Endothelial cell of umbilical vein (primary cell): ENCODE results near the gene VIM. TPM values are rescaled to one million over a fixed set of nuclear protein-coding genes. Genes with fewer than 3 reads are reported as not detected.

ENCODE experiments used
- BruUV-seq: library from RNA; stranded (reverse); fragments of 400-500 nt; replicated peaks from 2 replicates; lab custom pipeline; 2021; lab: Mats Ljungman, UMichigan
- CTCF ChIA-PET: fragments of 300-600, 350-600 bp; sonication (Branson Sonifier 250); formaldehyde crosslinking; loops from one replicate; lab custom pipeline; 2021; ENCODE audit warnings: antibody characterized with exemption, inconsistent platforms; lab: Charles Lee
- POLR2A ChIA-PET: fragments of 300-600, 350-600 bp; sonication (Branson Sonifier 250); formaldehyde crosslinking; loops from one replicate; lab custom pipeline; 2021; ENCODE audit warnings: antibody characterized with exemption, inconsistent platforms; lab: Charles Lee
- DNase-seq: peaks from one replicate; pipeline ENCODE4 v3.0.0-alpha.2; 2011; ENCODE audit warnings: low read depth, low spot score
- FAIRE-seq: peaks from 2 replicates; lab custom pipeline; 2011; peaks lifted over from hg19 to GRCh38; lab: Jason Lieb, UNC
- H2AFZ ChIP-seq: 2 replicates; pipeline ENCODE4 v1.6.0; 2012; ENCODE audit warnings: low read depth, low read length, control low read depth, inconsistent platforms
- H3K27ac ChIP-seq: 2 replicates; pipeline ENCODE4 v1.5.1; 2011; ENCODE audit warnings: low read depth, mild to moderate bottlenecking, control low read depth, low read length, moderate library complexity; ENCODE audit not compliant: insufficient read depth
- H3K27me3 ChIP-seq, 2 experiments: 2 replicates each; pipeline versions ENCODE4 v1.6.0 to v1.6.1; 2011; ENCODE audit warnings: low read length in 2 of 2, mixed read lengths in 1 of 2; ENCODE audit not compliant: control insufficient read depth in 2 of 2, insufficient read depth in 2 of 2
- H3K36me3 ChIP-seq, 2 experiments: 2 replicates in 1 of 2; 3 replicates in 1 of 2; pipeline ENCODE4 v1.5.1; 2011; ENCODE audit warnings: low read length in 2 of 2, mild to moderate bottlenecking in 1 of 2, moderate library complexity in 1 of 2; ENCODE audit not compliant: control insufficient read depth in 2 of 2, insufficient read depth in 2 of 2; ENCODE audit errors: extremely low read depth in 1 of 2
- H3K4me1 ChIP-seq: 3 replicates; pipeline ENCODE4 v1.5.1; 2011; ENCODE audit warnings: mild to moderate bottlenecking, low read length; ENCODE audit not compliant: control insufficient read depth, insufficient read depth; ENCODE audit errors: extremely low read depth
- H3K4me2 ChIP-seq: 2 replicates; pipeline ENCODE4 v1.6.1; 2011; ENCODE audit warnings: low read length, control low read depth, mixed read lengths; ENCODE audit not compliant: insufficient read depth
- H3K4me3 ChIP-seq, 3 experiments: fragments of 200-600 bp in 1 of 3; sonication (generic), shearing (Covaris generic) in 1 of 3; replicated peaks in 1 of 3; 2 replicates each; pipeline ENCODE4 v1.5.1; 2011 to 2016; ENCODE audit warnings: control low read depth in 3 of 3, low read length in 3 of 3, mild to moderate bottlenecking in 2 of 3, inconsistent platforms in 1 of 3, low read depth in 1 of 3, moderate library complexity in 1 of 3; ENCODE audit not compliant: insufficient read depth in 1 of 3
- H3K79me2 ChIP-seq: 2 replicates; pipeline ENCODE4 v1.6.0; 2012; ENCODE audit warnings: low read length, inconsistent platforms; ENCODE audit not compliant: control insufficient read depth, insufficient read depth
- H3K9ac ChIP-seq: replicated peaks from 2 replicates; pipeline ENCODE3; 2011; ENCODE audit warnings: low read length, control low read depth; ENCODE audit not compliant: insufficient read depth; ENCODE audit errors: extremely low read depth
- H3K9me1 ChIP-seq: replicated peaks from 3 replicates; pipeline ENCODE4 v1.6.0; 2011; ENCODE audit warnings: mild to moderate bottlenecking, low read length; ENCODE audit not compliant: control insufficient read depth, insufficient read depth; ENCODE audit errors: extremely low read depth
- H3K9me3 ChIP-seq: replicated peaks from 2 replicates; pipeline ENCODE4 v1.5.1; 2012; ENCODE audit warnings: low read length, inconsistent platforms; ENCODE audit not compliant: control insufficient read depth, insufficient read depth
- H4K20me1 ChIP-seq: replicated peaks from 2 replicates; pipeline ENCODE3; 2011; ENCODE audit warnings: mild to moderate bottlenecking, low read length; ENCODE audit not compliant: control insufficient read depth, insufficient read depth; ENCODE audit errors: extremely low read depth
- CTCF ChIP-seq, 2 donors: IDR thresholded peaks; 1 replicate in 1 of 2; 2 replicates in 1 of 2; pipeline ENCODE4 v1.5.1; 2011; ENCODE audit warnings: low read length in 2 of 2, mild to moderate bottlenecking in 2 of 2, moderate library complexity in 2 of 2, control low read depth in 1 of 2, inconsistent platforms in 1 of 2, low read depth in 1 of 2; ENCODE audit not compliant: insufficient read depth in 1 of 2; ENCODE audit errors: extremely low read depth in 1 of 2
- EZH2 ChIP-seq: IDR thresholded peaks from 2 replicates; pipeline ENCODE4 v1.6.1; 2012; ENCODE audit warnings: borderline replicate concordance, low read depth, mild to moderate bottlenecking, moderate library complexity, low read length, inconsistent platforms; ENCODE audit not compliant: severe bottlenecking
- FOS ChIP-seq: IDR thresholded peaks from 2 replicates; pipeline ENCODE4 v1.6.1; 2011; ENCODE audit warnings: mild to moderate bottlenecking, low read length, moderate library complexity, borderline replicate concordance; ENCODE audit not compliant: insufficient read depth
- MYC ChIP-seq: IDR thresholded peaks from one replicate; pipeline ENCODE4 v1.6.1; 2011; ENCODE audit warnings: mild to moderate bottlenecking, low read depth, low read length
- dilution Hi-C: fragments of 300-500 bp; cut with MboI; formaldehyde crosslinking; loops from one replicate; pipeline ENCODE4 v1.15.0; 2019; ENCODE audit warnings: low sequenced_read_pairs; ENCODE audit not compliant: extremely low pct_ligation_motif_present
- intact Hi-C: fragments of 100-400 bp; cut with micrococcal nuclease; formaldehyde crosslinking; loops from one replicate; pipeline ENCODE4 v1.10.0; 2022
- polyA plus RNA-seq, 4 experiments: library from polyadenylated mRNA; depleted of rRNA in 3 of 4; stranded (reverse) in 3 of 4; unstranded in 1 of 4; fragments of >200 nt; gene quantifications; 2 replicates each; pipeline versions ENCODE4 v1.2.1 to v1.2.3, GENCODE V29; 2011 to 2012; ENCODE audit warnings: missing spikeins in 1 of 4
- total RNA-seq: library from RNA; stranded (reverse); gene quantifications from 2 replicates; pipeline ENCODE4 v1.2.3, GENCODE V29; 2021

The VIM gene
- total and polyA plus RNA-seq, 2 donors (not counting 3 experiments of a cell fraction or from before 2014, with no cell fraction given) = 5,699 to 5,781 TPM

GRCh38 chr10:17257466-17258321 is 29.7 kb downstream of the VIM start:
- no peaks in the 10 kb centered on the region for H4K20me1 ChIP-seq
- H3K27ac ChIP-seq = peak overlapping the region; percentile 33
- DNase-seq (peak; percentile 80), FAIRE-seq (peak; percentile 93)
- ChIA-PET POLR2A (interaction anchor here (1.1 kb wide), 1 partner anchor 28 kb away, joined by 3 read pairs; no protein-coding TSS in a partner anchor), CTCF (interaction anchor here (0.9 to 3.8 kb wide), 13 partner anchors 8 to 429 kb away, joined by 3 to 17 read pairs (median 6); no protein-coding TSS in a partner anchor)
- H2AFZ ChIP-seq = peak overlapping the region; percentile 98
- H3K9me3 ChIP-seq = no peaks in the 10 kb centered on the region
- no peaks in the 10 kb centered on the region for H3K79me2 ChIP-seq
- dilution Hi-C loops (no loop called here), intact Hi-C loops (loop anchor here (1.0 to 10.0 kb wide), 5 partner anchors 366 to 1353 kb away; no protein-coding TSS in a partner anchor)
- TF ChIP-seq EZH2 = no peak
- peak; percentile 64 to 73 for TF ChIP-seq CTCF (IDR thresholded peaks at IDR 0.05; ENCODE audit: extremely low read depth in 1 of 2, insufficient read depth in 1 of 2, low read depth in 1 of 2, low read length in 2 of 2)
- no peak for TF ChIP-seq FOS
- no peak for TF ChIP-seq MYC
- H3K36me3 ChIP-seq = no peaks in the 10 kb centered on the region
- H3K9ac ChIP-seq = peak overlapping the region; percentile 75
- peaks cover 4% of the 10 kb centered on the region for H3K4me1 ChIP-seq
- no peaks in the 10 kb centered on the region for H3K27me3 ChIP-seq
- peak overlapping the region; percentile 48 for H3K4me2 ChIP-seq
- H3K9me1 ChIP-seq = no peaks in the 10 kb centered on the region
- BruUV-seq = no TSS peak
- H3K4me3 ChIP-seq = peak overlapping the region in 1 of 3 experiments; percentile 13
